GM19328 (cell line): ENCODE results near the gene SLC37A1.

Experiments used
- ATAC-seq: cut with Tn5 transposase; IDR thresholded peaks from one replicate; pipeline ENCODE4 v1.9.1; 2021; ENCODE audit warnings: mild to moderate bottlenecking, moderate library complexity; ENCODE audit not compliant: unreplicated experiment

SLC37A1 gene

GRCh38 chr21:42591170-42591869 lies 77.7 kb downstream of the SLC37A1 start:
- ATAC-seq, result no peak

- no peak for ATAC-seq
Measured at GRCh38 chr21:42592156-42592820, 78.6 kb downstream of the SLC37A1 start.

GRCh38 chr21:42593007-42593814 lies 79.6 kb downstream of the SLC37A1 start:
- ATAC-seq, result no peak

GRCh38 chr21:42594616-42595282 lies 81.1 kb downstream of the SLC37A1 start:
- no peak for ATAC-seq

- no peak for ATAC-seq
Measured at GRCh38 chr21:42595283-42596187, 81.9 kb downstream of the SLC37A1 start.

- ATAC-seq, result no peak
Measured at GRCh38 chr21:42596657-42597056, 83.0 kb downstream of the SLC37A1 start.

GRCh38 chr21:42597487-42598158 lies 84.0 kb downstream of the SLC37A1 start:
- ATAC-seq, result no peak

- no peak for ATAC-seq
Measured at GRCh38 chr21:42598159-42598735, 84.6 kb downstream of the SLC37A1 start.

- no peak for ATAC-seq
Measured at GRCh38 chr21:42599486-42599885, 85.8 kb downstream of the SLC37A1 start.

GRCh38 chr21:42599962-42600361 lies 86.3 kb downstream of the SLC37A1 start:
- ATAC-seq, result no peak

GRCh38 chr21:42601656-42602055 lies 88.0 kb downstream of the SLC37A1 start:
- ATAC-seq, result no peak

- ATAC-seq, result no peak
Measured at GRCh38 chr21:42607102-42607501, 93.5 kb downstream of the SLC37A1 start.

- no peak for ATAC-seq
Measured at GRCh38 chr21:42607525-42608102, 94.0 kb downstream of the SLC37A1 start.

GRCh38 chr21:42608446-42608845 lies 94.8 kb downstream of the SLC37A1 start:
- ATAC-seq, result no peak

- no peak for ATAC-seq
Measured at GRCh38 chr21:42609811-42610210, 96.2 kb downstream of the SLC37A1 start.

GRCh38 chr21:42611852-42612251 lies 98.2 kb downstream of the SLC37A1 start:
- no peak for ATAC-seq

- ATAC-seq, result no peak
Measured at GRCh38 chr21:42612390-42612789, 98.7 kb downstream of the SLC37A1 start.

GRCh38 chr21:42613756-42614155 lies 100.1 kb downstream of the SLC37A1 start:
- ATAC-seq, result no peak

- no peak for ATAC-seq
Measured at GRCh38 chr21:42614396-42614795, 100.7 kb downstream of the SLC37A1 start.
